ENCODE measurements around the gene ANKRD22.

Gene ANKRD22

GRCh38 chr10:88793712-88794299, 57.8 kb downstream of the ANKRD22 start:
- no peak for DNase-seq

DNA sequence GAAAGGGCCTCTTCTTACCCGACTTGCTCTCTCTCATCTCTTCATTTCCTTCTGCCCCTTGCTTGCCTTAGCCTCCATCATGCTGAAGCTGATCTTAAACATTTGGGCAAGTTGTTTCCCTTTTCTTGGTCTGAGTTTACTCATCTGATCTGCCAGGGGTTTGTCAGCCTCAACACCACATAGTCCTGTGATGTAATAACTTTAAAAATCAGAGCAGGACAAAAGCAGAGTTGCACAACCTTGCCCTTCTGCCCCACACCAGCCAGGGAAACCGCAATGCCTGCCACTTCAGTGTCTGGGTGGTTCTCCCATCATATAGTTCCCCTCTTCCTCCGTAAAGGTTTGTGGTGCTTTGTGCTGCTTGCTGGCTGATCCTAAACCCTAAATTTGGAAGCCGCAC, 59.0 kb downstream of the ANKRD22 start:
- no peak for DNase-seq

DNA sequence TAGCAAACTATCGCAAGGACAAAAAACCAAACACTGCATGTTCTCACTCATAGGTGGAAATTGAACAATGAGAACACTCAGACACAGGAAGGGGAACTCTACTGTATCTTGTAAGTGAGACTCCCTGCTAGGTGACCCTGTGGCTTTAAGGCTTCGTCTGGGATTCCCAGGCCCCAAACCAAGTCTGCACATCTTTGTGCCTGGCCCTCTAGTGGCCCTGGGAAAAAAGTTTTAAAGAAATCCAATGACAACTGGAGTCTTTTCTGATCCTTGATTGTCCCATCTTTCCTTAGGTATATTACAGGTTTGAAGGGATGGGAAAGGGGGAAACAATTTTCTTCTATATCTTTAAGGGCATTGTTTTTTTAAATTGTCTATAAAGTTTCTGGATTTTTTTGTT, 59.7 kb downstream of the ANKRD22 start:
- peak; percentile 57 for DNase-seq

GRCh38 chr10:88788924-88789323, 62.7 kb downstream of the ANKRD22 start:
- no peak for DNase-seq

GRCh38 chr10:88787463-88787862, 64.2 kb downstream of the ANKRD22 start:
- no peak for DNase-seq

DNA sequence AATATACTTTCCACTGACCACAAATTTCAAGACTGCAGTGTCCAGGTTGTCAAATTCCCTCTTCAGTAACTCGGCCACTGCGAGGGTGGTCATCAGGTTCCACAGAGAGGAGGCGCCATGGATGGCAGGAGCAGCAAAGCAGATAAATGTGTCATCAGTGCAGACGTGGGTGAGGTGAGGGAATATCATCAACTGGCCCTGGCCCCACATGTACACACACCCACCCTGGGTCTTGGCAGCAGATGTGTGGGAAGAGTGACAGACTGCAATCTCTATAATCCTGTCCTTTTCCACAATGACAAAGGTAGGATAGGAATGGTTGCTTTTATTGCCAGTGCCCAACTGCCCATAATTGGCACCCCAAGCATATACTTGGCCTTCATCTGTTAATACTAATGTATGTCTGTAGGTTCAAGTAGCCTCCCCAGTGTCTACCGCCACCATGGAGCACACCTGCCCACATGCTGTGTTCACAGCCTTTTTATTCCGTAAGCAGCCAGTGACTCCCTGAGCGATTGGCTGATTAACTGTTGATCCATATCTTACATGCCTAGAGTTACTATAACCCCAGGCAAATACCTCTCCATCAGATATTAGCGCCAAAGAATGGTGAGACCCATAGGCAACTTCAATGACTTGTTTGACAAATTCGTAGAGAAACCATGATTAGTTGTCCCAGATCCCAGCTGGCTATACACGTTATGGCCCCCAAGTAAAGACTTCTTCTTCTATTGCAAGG, 65.4 kb downstream of the ANKRD22 start:
- no peak for DNase-seq

DNA sequence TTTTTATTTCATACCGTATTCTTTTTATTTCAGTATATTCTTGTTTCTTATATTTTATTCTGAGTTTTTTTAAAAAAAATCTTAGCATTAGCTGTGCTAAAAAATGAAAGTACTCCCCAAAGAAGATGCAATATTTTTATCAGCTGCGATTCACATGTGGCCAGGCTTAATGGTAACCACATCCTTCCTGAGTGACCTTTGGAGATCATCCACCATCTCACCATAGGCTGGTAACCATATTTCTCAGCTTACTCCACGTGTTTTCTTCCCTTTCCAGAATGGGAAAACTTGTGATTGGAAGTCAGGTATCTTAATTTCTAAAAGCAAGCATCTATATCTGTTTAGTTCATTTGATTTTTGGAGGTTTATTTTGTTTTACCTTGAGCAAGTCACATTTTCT, 67.9 kb downstream of the ANKRD22 start:
- no peak for DNase-seq

DNA sequence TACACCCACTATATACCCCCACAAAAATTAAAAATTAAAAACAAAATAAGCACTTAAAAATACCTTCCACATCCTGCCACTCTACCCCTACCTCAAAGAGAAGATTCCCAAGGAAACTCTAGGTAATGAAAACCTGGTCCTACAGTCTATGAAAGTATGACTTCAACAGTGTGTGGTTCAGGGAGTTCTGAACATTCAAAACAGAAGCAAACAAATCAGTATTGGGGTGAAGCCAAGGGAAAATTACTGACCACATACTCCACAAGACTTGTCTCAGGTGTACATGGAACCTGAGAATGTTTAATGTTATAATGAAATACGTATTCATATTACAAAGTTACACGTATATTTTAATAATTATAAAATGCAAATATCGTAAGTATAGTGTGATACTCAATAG, 69.4 kb downstream of the ANKRD22 start:
- no peak for DNase-seq

- no peak for DNase-seq
Measured at GRCh38 chr10:88781206-88781605, 70.4 kb downstream of the ANKRD22 start.
